Measurements from ENCODE around the gene MLXIP.

Gene MLXIP

GRCh38 chr12:122126342-122126635 lies 47.7 kb downstream of the MLXIP start:
- Histone ChIP-seq H3K27me3 (ENCODE audit: control insufficient read depth, insufficient read depth, low read length) (no peaks in the 10 kb centered on the region), H3K36me3 (ENCODE audit: control insufficient read depth, low read depth, low read length) (peaks cover 16% of the 10 kb centered on the region), H3K4me1 (ENCODE audit: control insufficient read depth, low read depth, low read length) (no peaks in the 10 kb centered on the region)

GRCh38 chr12:122126713-122127597 lies 48.4 kb downstream of the MLXIP start:
- H3K4me3 ChIP-seq (ENCODE audit: low read length): no peak overlapping the region
- no peak overlapping the region for H3K27ac ChIP-seq (ENCODE audit: low read length)
- H3K9ac ChIP-seq (ENCODE audit: low read length): no peak overlapping the region
- no peaks in the 10 kb centered on the region for H3K9me3 ChIP-seq (ENCODE audit: control insufficient read depth, low read depth, low read length)
- no peaks in the 10 kb centered on the region for H3K4me1 ChIP-seq (ENCODE audit: control insufficient read depth, low read depth, low read length)
- H3K27me3 ChIP-seq (ENCODE audit: control insufficient read depth, insufficient read depth, low read length): no peaks in the 10 kb centered on the region
- H3K36me3 ChIP-seq (ENCODE audit: control insufficient read depth, low read depth, low read length): peaks cover 16% of the 10 kb centered on the region

More at GRCh38 chr12:122126342-122126635, 47.7 kb downstream of the MLXIP start:
- H3K27ac ChIP-seq (ENCODE audit: low read length): no peak overlapping the region
- no peaks in the 10 kb centered on the region for H3K9me3 ChIP-seq (ENCODE audit: control insufficient read depth, low read depth, low read length)
- no peak overlapping the region for H3K9ac ChIP-seq (ENCODE audit: low read length)
- H3K4me3 ChIP-seq (ENCODE audit: low read length): no peak overlapping the region

GRCh38 chr12:122127839-122128238 lies 49.3 kb downstream of the MLXIP start:
- H3K27me3 ChIP-seq (ENCODE audit: control insufficient read depth, insufficient read depth, low read length): no peaks in the 10 kb centered on the region
- H3K9me3 ChIP-seq (ENCODE audit: control insufficient read depth, low read depth, low read length): no peaks in the 10 kb centered on the region
- no peak overlapping the region for H3K4me3 ChIP-seq (ENCODE audit: low read length)
- H3K27ac ChIP-seq (ENCODE audit: low read length): no peak overlapping the region
- H3K9ac ChIP-seq (ENCODE audit: low read length): no peak overlapping the region
- peaks cover 19% of the 10 kb centered on the region for H3K36me3 ChIP-seq (ENCODE audit: control insufficient read depth, low read depth, low read length)
- no peaks in the 10 kb centered on the region for H3K4me1 ChIP-seq (ENCODE audit: control insufficient read depth, low read depth, low read length)

GRCh38 chr12:122128481-122128880 lies 49.9 kb downstream of the MLXIP start:
- no peak overlapping the region for H3K4me3 ChIP-seq (ENCODE audit: low read length)
- H3K27me3 ChIP-seq (ENCODE audit: control insufficient read depth, insufficient read depth, low read length): no peaks in the 10 kb centered on the region
- H3K9me3 ChIP-seq (ENCODE audit: control insufficient read depth, low read depth, low read length): no peaks in the 10 kb centered on the region
- H3K36me3 ChIP-seq (ENCODE audit: control insufficient read depth, low read depth, low read length): peaks cover 21% of the 10 kb centered on the region
- no peak overlapping the region for H3K27ac ChIP-seq (ENCODE audit: low read length)
- H3K9ac ChIP-seq (ENCODE audit: low read length): no peak overlapping the region
- no peaks in the 10 kb centered on the region for H3K4me1 ChIP-seq (ENCODE audit: control insufficient read depth, low read depth, low read length)

GRCh38 chr12:122129131-122129530 lies 50.6 kb downstream of the MLXIP start:
- H3K4me1 ChIP-seq (ENCODE audit: control insufficient read depth, low read depth, low read length): no peaks in the 10 kb centered on the region
- H3K36me3 ChIP-seq (ENCODE audit: control insufficient read depth, low read depth, low read length): peaks cover 21% of the 10 kb centered on the region
- no peaks in the 10 kb centered on the region for H3K27me3 ChIP-seq (ENCODE audit: control insufficient read depth, insufficient read depth, low read length)
- no peak overlapping the region for H3K27ac ChIP-seq (ENCODE audit: low read length)
- H3K9ac ChIP-seq (ENCODE audit: low read length): no peak overlapping the region
- H3K4me3 ChIP-seq (ENCODE audit: low read length): no peak overlapping the region
- H3K9me3 ChIP-seq (ENCODE audit: control insufficient read depth, low read depth, low read length): no peaks in the 10 kb centered on the region

GRCh38 chr12:122130150-122130549 lies 51.6 kb downstream of the MLXIP start:
- Histone ChIP-seq H3K9ac (ENCODE audit: low read length) (no peak overlapping the region), H3K27me3 (ENCODE audit: control insufficient read depth, insufficient read depth, low read length) (no peaks in the 10 kb centered on the region), H3K4me3 (ENCODE audit: low read length) (no peak overlapping the region), H3K27ac (ENCODE audit: low read length) (no peak overlapping the region), H3K4me1 (ENCODE audit: control insufficient read depth, low read depth, low read length) (no peaks in the 10 kb centered on the region), H3K9me3 (ENCODE audit: control insufficient read depth, low read depth, low read length) (no peaks in the 10 kb centered on the region), H3K36me3 (ENCODE audit: control insufficient read depth, low read depth, low read length) (peaks cover 21% of the 10 kb centered on the region)

GRCh38 chr12:122133192-122133950 lies 54.8 kb downstream of the MLXIP start:
- H3K9me3 ChIP-seq (ENCODE audit: control insufficient read depth, low read depth, low read length): no peaks in the 10 kb centered on the region
- H3K9ac ChIP-seq (ENCODE audit: low read length): no peak overlapping the region
- no peaks in the 10 kb centered on the region for H3K27me3 ChIP-seq (ENCODE audit: control insufficient read depth, insufficient read depth, low read length)
- H3K36me3 ChIP-seq (ENCODE audit: control insufficient read depth, low read depth, low read length): peaks cover 18% of the 10 kb centered on the region
- no peaks in the 10 kb centered on the region for H3K4me1 ChIP-seq (ENCODE audit: control insufficient read depth, low read depth, low read length)
- H3K4me3 ChIP-seq (ENCODE audit: low read length): no peak overlapping the region
- H3K27ac ChIP-seq (ENCODE audit: low read length): no peak overlapping the region

GRCh38 chr12:122135437-122136031 lies 57.0 kb downstream of the MLXIP start:
- Histone ChIP-seq H3K36me3 (ENCODE audit: control insufficient read depth, low read depth, low read length) (peaks cover 6% of the 10 kb centered on the region), H3K4me1 (ENCODE audit: control insufficient read depth, low read depth, low read length) (no peaks in the 10 kb centered on the region), H3K4me3 (ENCODE audit: low read length) (no peak overlapping the region), H3K9me3 (ENCODE audit: control insufficient read depth, low read depth, low read length) (no peaks in the 10 kb centered on the region), H3K27me3 (ENCODE audit: control insufficient read depth, insufficient read depth, low read length) (no peaks in the 10 kb centered on the region), H3K9ac (ENCODE audit: low read length) (no peak overlapping the region), H3K27ac (ENCODE audit: low read length) (no peak overlapping the region)

GRCh38 chr12:122137229-122137628 lies 58.7 kb downstream of the MLXIP start:
- Histone ChIP-seq H3K4me1 (ENCODE audit: control insufficient read depth, low read depth, low read length) (no peaks in the 10 kb centered on the region), H3K9ac (ENCODE audit: low read length) (no peak overlapping the region), H3K27ac (ENCODE audit: low read length) (no peak overlapping the region), H3K9me3 (ENCODE audit: control insufficient read depth, low read depth, low read length) (peaks cover 3% of the 10 kb centered on the region), H3K4me3 (ENCODE audit: low read length) (no peak overlapping the region), H3K27me3 (ENCODE audit: control insufficient read depth, insufficient read depth, low read length) (no peaks in the 10 kb centered on the region), H3K36me3 (ENCODE audit: control insufficient read depth, low read depth, low read length) (peaks cover 13% of the 10 kb centered on the region)

- Histone ChIP-seq H3K36me3 (ENCODE audit: control insufficient read depth, low read depth, low read length) (peaks cover 14% of the 10 kb centered on the region), H3K9me3 (ENCODE audit: control insufficient read depth, low read depth, low read length) (peaks cover 8% of the 10 kb centered on the region), H3K27ac (ENCODE audit: low read length) (no peak overlapping the region), H3K27me3 (ENCODE audit: control insufficient read depth, insufficient read depth, low read length) (no peaks in the 10 kb centered on the region), H3K9ac (ENCODE audit: low read length) (no peak overlapping the region), H3K4me1 (ENCODE audit: control insufficient read depth, low read depth, low read length) (no peaks in the 10 kb centered on the region), H3K4me3 (ENCODE audit: low read length) (no peak overlapping the region)
Measured at GRCh38 chr12:122137681-122138080, 59.1 kb downstream of the MLXIP start.

GRCh38 chr12:122138181-122138580 lies 59.6 kb downstream of the MLXIP start:
- Histone ChIP-seq H3K27me3 (ENCODE audit: control insufficient read depth, insufficient read depth, low read length) (no peaks in the 10 kb centered on the region), H3K4me1 (ENCODE audit: control insufficient read depth, low read depth, low read length) (no peaks in the 10 kb centered on the region), H3K36me3 (ENCODE audit: control insufficient read depth, low read depth, low read length) (peaks cover 12% of the 10 kb centered on the region), H3K9me3 (ENCODE audit: control insufficient read depth, low read depth, low read length) (peaks cover 10% of the 10 kb centered on the region), H3K9ac (ENCODE audit: low read length) (no peak overlapping the region), H3K27ac (ENCODE audit: low read length) (no peak overlapping the region), H3K4me3 (ENCODE audit: low read length) (no peak overlapping the region)
